Activated CD8-positive, alpha-beta memory T cell treated with anti-CD3 and anti-CD28 coated beads for 1 hour (primary cell): ENCODE data around the gene TUBB3.
A peak's percentile ranks its signal among the peaks of the same experiment; 100 is the strongest.
"Not testable (repeated sequence)": the region's sequence is repeated elsewhere in the genome, so short reads cannot be mapped to it uniquely, and the experiment has no call there.

ENCODE experiments used
- DNase-seq, 2 donors: peaks; one replicate each; pipeline ENCODE4 v3.0.0-alpha.2; 2020; ENCODE audit warnings: low read depth in 1 of 2; ENCODE audit errors: extremely low read depth in 1 of 2

The TUBB3 gene

GRCh38 chr16:89922884-89923639, at the start of gene TUBB3:
TUBB3 (plus strand) TSS chr16:89923342; CDS start chr16:89923402, 60 bp downstream.
- DNase-seq, result no peak

GRCh38 chr16:89873972-89874689, 49.0 kb upstream of the TUBB3 start:
- DNase-seq, result peak; percentile 91

DNA sequence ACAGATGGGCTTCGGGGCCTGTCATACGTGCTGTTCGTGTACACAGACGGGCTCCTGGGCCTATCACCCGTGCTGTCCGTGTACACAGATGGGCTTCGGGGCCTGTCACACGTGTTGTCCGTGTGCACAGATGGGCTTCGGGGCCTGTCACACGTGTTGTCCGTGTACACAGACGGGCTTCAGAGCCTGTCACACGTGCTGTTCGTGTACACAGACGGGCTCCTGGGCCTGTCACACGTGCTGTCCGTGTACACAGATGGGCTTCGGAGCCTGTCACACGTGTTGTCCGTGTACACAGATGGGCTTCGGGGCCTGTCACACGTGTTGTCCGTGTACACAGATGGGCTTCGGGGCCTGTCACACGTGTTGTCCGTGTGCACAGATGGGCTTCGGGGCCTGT, 44.0 kb upstream of the TUBB3 start:
- not testable (repeated sequence) for DNase-seq

GRCh38 chr16:89880477-89881367, 42.4 kb upstream of the TUBB3 start:
- DNase-seq, result no peak

GRCh38 chr16:89881368-89881730, 41.8 kb upstream of the TUBB3 start:
- no peak for DNase-seq

GRCh38 chr16:89883346-89884040, 39.6 kb upstream of the TUBB3 start:
- DNase-seq, result no peak

- DNase-seq, result no peak
These were observed 39.1 kb upstream of the TUBB3 start for GRCh38 chr16:89884041-89884421.

DNA sequence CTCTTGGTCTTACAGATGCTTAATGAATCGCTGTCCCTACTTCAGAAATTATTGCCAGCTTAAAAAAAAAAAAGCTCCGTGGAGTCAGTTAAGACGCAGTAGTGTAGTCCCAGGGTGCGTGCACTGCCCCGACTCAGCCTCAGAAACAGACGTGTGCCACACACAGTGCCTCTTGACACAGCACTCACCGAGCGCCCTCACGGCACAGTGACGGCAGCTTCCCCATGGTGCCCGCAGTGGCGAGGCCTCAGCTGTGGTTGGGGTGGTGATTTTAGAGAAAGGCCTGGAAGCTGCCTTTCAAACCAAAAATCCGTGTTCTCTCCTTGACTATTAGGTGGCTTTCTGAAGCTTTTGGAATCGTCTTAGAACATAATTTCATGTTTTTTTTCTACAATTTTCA, 35.9 kb upstream of the TUBB3 start:
- no peak for DNase-seq

DNA sequence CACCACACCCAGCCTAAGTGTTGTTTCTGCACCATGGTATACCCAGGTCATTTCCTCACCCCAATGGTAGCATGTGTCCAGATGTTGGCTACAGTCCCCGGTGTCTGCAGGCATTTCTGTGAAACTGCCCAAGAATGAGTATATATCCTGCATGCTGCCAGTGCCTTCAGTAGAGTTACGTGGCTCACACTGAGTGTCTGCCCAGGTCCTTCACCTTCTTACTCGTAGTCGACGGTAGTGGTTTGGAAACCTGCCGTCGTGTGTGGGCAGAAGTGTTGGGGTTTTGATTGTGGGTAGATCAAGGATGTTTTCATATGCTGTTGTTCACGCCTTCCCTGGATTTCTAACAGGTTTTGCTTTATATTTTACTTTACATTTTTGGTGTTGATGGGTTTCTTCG, 32.9 kb upstream of the TUBB3 start:
- no peak for DNase-seq

DNA sequence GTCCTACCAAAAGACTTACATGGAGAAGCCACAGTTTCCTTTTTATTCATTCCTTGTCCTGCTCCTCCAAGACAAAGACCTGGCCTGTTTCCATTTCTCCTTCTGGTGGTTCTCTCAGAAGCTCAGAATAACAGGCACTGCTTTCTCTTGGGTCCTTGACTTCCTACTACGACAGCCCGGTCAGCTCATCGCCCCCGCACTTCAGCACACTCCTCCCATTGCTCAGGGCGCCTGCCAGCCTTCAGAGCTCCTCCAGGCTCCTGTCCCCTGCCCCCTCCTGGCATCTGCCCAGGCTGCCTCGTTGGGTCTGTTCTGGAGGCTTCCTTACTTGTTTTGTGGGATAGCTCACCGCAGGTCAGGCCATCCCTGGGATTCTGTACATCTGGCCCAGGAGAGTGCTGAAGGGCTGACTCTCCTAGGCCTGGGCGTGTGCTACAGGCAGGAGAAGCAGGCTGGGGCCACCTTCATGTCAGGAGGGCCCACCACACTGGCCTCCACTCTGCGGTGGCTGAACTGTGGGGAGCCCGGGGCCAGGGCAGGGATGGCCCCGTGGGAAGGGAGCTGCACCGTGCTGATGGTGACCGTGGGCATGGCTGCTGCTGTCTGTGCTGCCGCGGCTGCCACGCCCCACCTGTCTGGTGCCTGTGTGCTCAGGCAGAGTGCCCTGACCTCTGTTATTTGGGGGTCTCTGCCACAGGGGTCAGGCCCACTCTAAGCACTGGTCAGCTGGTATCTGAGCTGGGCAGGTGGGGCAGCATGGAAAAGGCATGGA, 32.1 kb upstream of the TUBB3 start:
- no peak for DNase-seq

DNA sequence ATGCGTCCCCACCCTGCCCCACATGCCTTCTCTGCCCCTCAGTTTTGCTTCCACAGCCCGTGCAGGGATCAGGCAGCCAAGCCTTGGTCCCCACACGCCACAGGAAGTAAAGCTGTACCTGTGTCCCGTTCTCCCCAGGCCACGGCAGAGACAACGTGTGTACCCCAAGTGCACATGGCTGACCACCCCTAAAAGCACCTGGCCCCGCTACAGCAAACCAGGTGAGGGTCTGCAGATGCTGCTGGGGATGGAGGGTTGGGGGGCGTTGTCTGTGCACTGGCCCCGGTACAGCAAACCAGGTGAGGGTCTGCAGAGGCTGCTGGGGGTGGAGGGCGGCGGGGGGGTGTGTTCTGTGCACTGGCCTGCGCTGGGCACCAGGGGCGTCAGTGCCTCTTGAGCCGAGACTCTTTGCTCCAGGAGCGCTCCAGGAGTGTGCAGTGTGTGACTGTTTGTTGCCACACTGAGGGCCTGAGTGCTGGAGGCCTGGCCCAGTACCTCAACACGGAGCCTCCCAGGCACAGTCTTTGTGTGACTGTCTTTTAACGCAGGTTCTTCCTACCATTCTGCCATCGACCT, 31.0 kb upstream of the TUBB3 start:
- no peak for DNase-seq

DNA sequence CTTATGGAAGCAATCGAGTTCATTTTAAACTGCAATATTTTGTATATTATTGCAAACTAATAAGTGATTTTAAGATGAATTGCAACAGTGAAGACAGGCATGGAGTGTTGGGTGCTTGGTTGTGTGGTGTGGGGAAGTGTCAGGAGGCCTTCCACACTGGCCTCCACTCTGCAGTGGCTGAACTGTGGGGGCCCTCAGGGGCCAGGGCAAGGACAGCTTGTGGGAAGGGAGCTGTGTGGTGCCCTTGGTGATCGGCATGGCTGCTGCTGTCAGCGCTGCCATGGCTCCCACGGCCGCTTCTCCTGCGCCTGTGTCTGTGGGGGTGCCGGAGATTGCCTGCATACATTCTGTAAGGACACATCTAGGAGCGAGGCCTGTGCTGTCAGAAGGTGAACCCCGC, 30.5 kb upstream of the TUBB3 start:
- DNase-seq, result no peak

DNA sequence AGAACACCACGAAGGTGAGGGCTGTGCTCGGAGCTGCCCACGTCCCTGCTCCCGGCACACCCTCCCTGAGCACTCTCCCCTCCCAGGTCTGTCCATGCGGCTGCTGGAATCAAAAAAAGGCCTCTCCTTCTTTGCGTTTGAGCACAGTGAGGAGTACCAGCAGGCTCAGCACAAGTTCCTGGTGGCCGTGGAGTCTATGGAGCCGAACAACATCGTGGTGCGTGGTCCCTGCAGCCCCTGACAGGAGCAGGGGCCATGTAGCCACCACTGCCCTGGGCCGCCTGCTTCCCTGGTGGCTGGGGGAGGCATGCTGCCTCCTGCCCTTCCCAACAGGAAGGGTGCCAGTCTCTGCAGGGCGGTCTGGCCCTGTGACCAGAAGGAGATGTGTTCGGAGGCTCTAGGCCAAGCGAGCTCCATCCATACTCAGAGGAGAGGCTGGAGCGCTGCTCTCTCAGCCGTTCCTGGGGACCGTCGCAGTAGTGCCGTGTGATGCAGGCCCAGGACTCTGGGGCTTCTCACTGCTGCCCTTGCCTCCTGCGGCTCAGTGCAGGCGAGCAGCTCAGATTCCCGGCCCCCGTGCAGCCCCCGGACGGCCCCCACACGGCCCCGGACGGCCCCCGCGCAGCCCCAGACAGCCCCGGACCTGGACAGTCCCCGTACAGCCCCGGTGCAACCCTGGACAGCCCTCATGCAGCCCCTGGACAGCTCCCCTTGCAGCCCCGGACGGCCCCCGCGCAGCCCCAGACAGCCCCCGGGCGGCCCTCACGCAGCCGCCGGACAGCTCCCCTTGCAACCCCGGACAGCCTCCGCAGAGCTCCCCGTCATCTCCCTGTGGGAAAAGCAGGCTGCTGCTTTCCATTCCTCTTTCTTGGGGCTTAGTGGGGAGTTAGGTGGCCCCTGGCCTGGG, 29.2 kb upstream of the TUBB3 start:
- DNase-seq, result no peak

DNA sequence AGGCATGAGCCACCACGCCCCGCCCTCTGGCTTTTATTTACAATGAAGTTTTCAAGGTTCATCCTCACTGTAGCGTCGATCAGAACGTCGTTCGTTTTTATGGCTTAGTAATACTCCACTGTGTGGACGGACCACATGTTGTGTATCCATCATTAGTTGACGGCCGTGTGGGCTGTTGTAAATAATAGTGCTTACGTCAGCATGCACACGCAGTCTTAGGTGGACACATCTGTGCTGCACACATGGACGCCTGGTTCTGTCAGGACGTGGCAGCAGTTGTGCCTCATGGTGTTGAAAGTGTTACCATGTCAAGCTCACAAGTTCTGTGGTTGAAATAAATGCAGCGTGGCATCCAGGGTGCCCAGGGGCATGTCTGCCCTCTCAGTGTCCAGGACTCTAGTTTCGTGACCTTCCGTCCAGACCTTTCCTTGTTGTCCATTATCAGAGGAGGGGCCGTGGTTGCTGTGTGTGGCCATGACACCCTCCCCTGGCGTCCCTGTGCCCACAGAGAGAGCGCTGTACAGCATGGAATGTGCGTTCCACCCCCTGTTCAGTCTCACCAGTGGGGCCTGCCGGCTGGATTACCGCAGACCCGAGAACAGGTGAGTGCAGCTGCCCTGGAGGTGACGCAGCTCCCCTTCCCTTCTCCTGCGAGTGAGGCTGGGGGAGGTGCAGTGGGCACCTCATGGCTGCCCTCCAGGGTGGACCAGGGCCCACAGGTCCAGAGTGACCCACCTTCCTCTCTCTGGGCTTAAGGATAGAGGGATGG, 27.5 kb upstream of the TUBB3 start:
- DNase-seq, result no peak

- no peak for DNase-seq
These were observed 25.9 kb upstream of the TUBB3 start for GRCh38 chr16:89897204-89897603.

- DNase-seq, result no peak
These were observed 24.8 kb upstream of the TUBB3 start for GRCh38 chr16:89898201-89898967.

- DNase-seq, result no peak
These were observed 23.2 kb upstream of the TUBB3 start for GRCh38 chr16:89899879-89900481.
